Adrenal gland (tissue), 12 donors: ENCODE measurements around the gene TTYH3. TPM values are rescaled to one million over a fixed set of nuclear protein-coding genes. Genes with fewer than 3 reads are reported as not detected.

Source experiments
- DNase-seq, 7 donors: peaks; one replicate each; pipeline ENCODE4 v3.0.0-alpha.2; 2019 to 2020
- H3K27ac ChIP-seq, 5 donors: fragments of 200-600 bp; sonication (generic) in 4 of 5; 1 replicate in 3 of 5; 2 replicates in 2 of 5; pipeline versions ENCODE4 v1.5.1 to v1.8.0; 2016 to 2020; ENCODE audit warnings: mild to moderate bottlenecking in 1 of 5
- H3K27me3 ChIP-seq: fragments of 200-600 bp; 2 replicates; pipeline ENCODE4 v1.8.0; 2021
- H3K36me3 ChIP-seq, 2 donors: fragments of 200-600 bp; replicated peaks in 1 of 2; 1 replicate in 1 of 2; 2 replicates in 1 of 2; pipeline versions ENCODE4 v1.5.1 to v1.8.0; 2018 to 2022
- H3K4me1 ChIP-seq, 2 donors: fragments of 200-600 bp; replicated peaks in 1 of 2; 1 replicate in 1 of 2; 2 replicates in 1 of 2; pipeline versions ENCODE4 v1.5.1 to v1.8.0; 2018 to 2021
- H3K4me3 ChIP-seq, 4 donors: fragments of 200-600 bp; sonication (generic) in 3 of 4; one replicate each; pipeline ENCODE4 v1.5.1; 2016 to 2018
- H3K9me3 ChIP-seq, 3 donors: fragments of 200-600 bp; sonication (generic) in 1 of 3; replicated peaks in 1 of 3; 1 replicate in 2 of 3; 2 replicates in 1 of 3; pipeline versions ENCODE4 v1.5.1 to v1.8.0; 2016 to 2021
- POLR2A ChIP-seq, 2 donors: fragments of 450-650 bp; IDR thresholded peaks; one replicate each; pipeline ENCODE4 v1.6.1; 2017; ENCODE audit warnings: antibody characterized with exemption in 2 of 2, mild to moderate bottlenecking in 2 of 2, moderate library complexity in 1 of 2
- WGBS, 4 donors: extraction: QIAGEN DNeasy Blood & Tissue Kit in 2 of 4; methylation state at CpG; one replicate each; pipeline versions ENCODE4 v1.1.5 to v1.1.7; 2013 to 2017; 5-methylcytosine and 5-hydroxymethylcytosine counted together
- intact Hi-C, 2 donors: fragments of 100-400 bp; cut with DNase I; formaldehyde crosslinking; loops; one replicate each; pipeline versions ENCODE4 v1.14.1 to v1.15.0; 2022 to 2023
- polyA plus RNA-seq, 3 donors: library from polyadenylated mRNA; stranded (reverse); fragments of 200-250 nt in 2 of 3; fragments of 350-450 nt in 1 of 3; fragmentation: Illumina TruSeq in 1 of 3; extraction: RNeasy Lipid Tissue Mini Kit (QIAGEN cat#74804) in 1 of 3; gene quantifications; one replicate each; pipeline ENCODE4 v1.2.3, GENCODE V29; 2013 to 2014
- total RNA-seq, 9 donors: library from RNA; depleted of rRNA in 4 of 9; stranded (reverse); fragments of >200 nt in 4 of 9; fragments of 120-200 nt in 1 of 9; fragmentation: NEBNext Ultra II Directional in 1 of 9; extraction: Animal tissue kit (Norgen Biotek cat#: 25700) in 1 of 9; gene quantifications; one replicate each; pipeline versions ENCODE4 v1.1.0 to v1.2.4, GENCODE V29; 2013 to 2023
- TF ChIP-seq, protein P1 (sequence below), 6 experiments: fragments of 450-650 bp in 4 of 6; fragments of 200-600 bp in 2 of 6; sonication (generic) in 1 of 6; IDR thresholded peaks; 1 replicate in 5 of 6; 2 replicates in 1 of 6; pipeline versions ENCODE4 v1.5.1 to v1.8.0; 2016 to 2021; ENCODE audit warnings: antibody characterized with exemption in 6 of 6, mild to moderate bottlenecking in 2 of 6, moderate library complexity in 1 of 6
- donor health status: healthy with polysubstance abuse.
- donor health status: Bipolar disorder and iron deficiency.
- donor health status: DM: yes; HTN: yes; CAD: no.
- donor health status: DM: no; HTN: no; CAD: no.
- donor health status: DM: no; HTN: no; CAD: no.
- donor health status: DM: yes; HTN: yes; CAD: no.

TTYH3 gene
- total and polyA plus RNA-seq, 12 donors: 5.2 to 86.3 (median 53.2) TPM

GRCh38 chr7:2614631-2615330 lies 17.0 kb upstream of the TTYH3 start:
- Histone ChIP-seq H3K9me3 (no peaks in the 10 kb centered on the region), H3K27ac (peak overlapping the region in 4 of 5 donors; percentile 58 to 87 (median 76)), H3K4me3 (no peak overlapping the region), H3K27me3 (no peaks in the 10 kb centered on the region), H3K4me1 (peaks cover 19 to 36% of the 10 kb centered on the region in 2 donors), H3K36me3 (no peaks in the 10 kb centered on the region)
- TF ChIP-seq POLR2A (IDR thresholded peaks at IDR 0.05): no peak
- TF ChIP-seq, protein P1, sequence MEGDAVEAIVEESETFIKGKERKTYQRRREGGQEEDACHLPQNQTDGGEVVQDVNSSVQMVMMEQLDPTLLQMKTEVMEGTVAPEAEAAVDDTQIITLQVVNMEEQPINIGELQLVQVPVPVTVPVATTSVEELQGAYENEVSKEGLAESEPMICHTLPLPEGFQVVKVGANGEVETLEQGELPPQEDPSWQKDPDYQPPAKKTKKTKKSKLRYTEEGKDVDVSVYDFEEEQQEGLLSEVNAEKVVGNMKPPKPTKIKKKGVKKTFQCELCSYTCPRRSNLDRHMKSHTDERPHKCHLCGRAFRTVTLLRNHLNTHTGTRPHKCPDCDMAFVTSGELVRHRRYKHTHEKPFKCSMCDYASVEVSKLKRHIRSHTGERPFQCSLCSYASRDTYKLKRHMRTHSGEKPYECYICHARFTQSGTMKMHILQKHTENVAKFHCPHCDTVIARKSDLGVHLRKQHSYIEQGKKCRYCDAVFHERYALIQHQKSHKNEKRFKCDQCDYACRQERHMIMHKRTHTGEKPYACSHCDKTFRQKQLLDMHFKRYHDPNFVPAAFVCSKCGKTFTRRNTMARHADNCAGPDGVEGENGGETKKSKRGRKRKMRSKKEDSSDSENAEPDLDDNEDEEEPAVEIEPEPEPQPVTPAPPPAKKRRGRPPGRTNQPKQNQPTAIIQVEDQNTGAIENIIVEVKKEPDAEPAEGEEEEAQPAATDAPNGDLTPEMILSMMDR (IDR thresholded peaks at IDR 0.05): no peak
- no peak for DNase-seq
- intact Hi-C loops: loop anchor here in 1 of 2 donors (5.0 kb wide), 1 partner anchor 73 kb away; the partner anchor contains the start of gene AMZ1
- 75 to 85% (median 81%) methylated on average over 22 of the region's 22 CpGs for WGBS, 4 donors

GRCh38 chr7:2616387-2617324 lies 15.1 kb upstream of the TTYH3 start:
- intact Hi-C loops: no loop called here
- Histone ChIP-seq H3K27ac (peak overlapping the region in 1 of 5 donors; percentile 27), H3K4me1 (peaks cover 19 to 46% of the 10 kb centered on the region in 2 donors), H3K27me3 (no peaks in the 10 kb centered on the region), H3K36me3 (no peaks in the 10 kb centered on the region), H3K4me3 (no peak overlapping the region), H3K9me3 (no peaks in the 10 kb centered on the region)
- no peak for DNase-seq
- no peak for TF ChIP-seq POLR2A (IDR thresholded peaks at IDR 0.05)
- 83 to 87% (median 85%) methylated on average over 24 to 33 of the region's 33 CpGs for WGBS, 4 donors

- H3K27ac ChIP-seq: peak overlapping the region in 1 of 5 donors; percentile 27
- H3K36me3 ChIP-seq: no peaks in the 10 kb centered on the region
- WGBS, 4 donors: 64 to 75% (median 72%) methylated on average over 20 to 22 of the region's 22 CpGs
- intact Hi-C loops: no loop called here
- no peaks in the 10 kb centered on the region for H3K9me3 ChIP-seq
- H3K4me3 ChIP-seq: no peak overlapping the region
- H3K4me1 ChIP-seq: peaks cover 21 to 51% of the 10 kb centered on the region in 2 donors
- DNase-seq: peak in 1 of 7 donors; percentile 24
- no peak for TF ChIP-seq POLR2A (IDR thresholded peaks at IDR 0.05)
- TF ChIP-seq, protein P1 (IDR thresholded peaks at IDR 0.05): no peak
- H3K27me3 ChIP-seq: no peaks in the 10 kb centered on the region
These were observed 14.4 kb upstream of the TTYH3 start for GRCh38 chr7:2617325-2617905.

DNA sequence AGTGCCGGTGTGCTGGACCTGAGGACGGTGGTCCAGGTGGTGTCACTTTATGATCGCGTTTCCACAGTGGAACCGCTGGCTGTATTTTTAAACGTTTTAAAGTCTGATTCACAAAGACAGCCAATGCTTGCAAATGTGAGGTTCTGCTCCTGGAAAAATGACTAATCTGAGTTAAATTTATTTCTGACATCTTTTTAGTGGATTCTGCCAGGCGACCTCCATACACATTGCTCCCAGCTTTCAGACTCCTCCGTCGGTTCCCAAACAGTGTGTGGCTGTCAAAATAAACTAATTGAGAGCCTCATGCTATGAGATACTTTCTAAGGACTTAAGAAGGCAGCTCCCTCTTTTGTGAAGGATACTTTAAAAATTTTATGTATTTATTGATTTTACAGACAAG lies 12.7 kb upstream of the TTYH3 start:
- no peak overlapping the region for H3K4me3 ChIP-seq
- no peak for TF ChIP-seq POLR2A (IDR thresholded peaks at IDR 0.05)
- TF ChIP-seq, protein P1 (IDR thresholded peaks at IDR 0.05): no peak
- peak overlapping the region in 2 of 5 donors; percentile 17 to 56 for H3K27ac ChIP-seq
- H3K27me3 ChIP-seq: no peaks in the 10 kb centered on the region
- intact Hi-C loops: no loop called here
- no peaks in the 10 kb centered on the region for H3K36me3 ChIP-seq
- H3K9me3 ChIP-seq: no peaks in the 10 kb centered on the region
- WGBS, 4 donors: 37 to 54% (median 41%) methylated on average over 9 of the region's 9 CpGs
- peaks cover 24 to 56% of the 10 kb centered on the region in 2 donors for H3K4me1 ChIP-seq
- peak in 2 of 7 donors; percentile 33 to 45 for DNase-seq
